GM12864 (cell line): ENCODE data around the gene TBC1D17.

Experiments
- DNase-seq: peaks from one replicate; pipeline ENCODE4 v3.0.0-alpha.2; 2011; ENCODE audit warnings: low read depth
- H3K4me3 ChIP-seq: 2 replicates; pipeline ENCODE4 v1.5.1; 2011; ENCODE audit warnings: mild to moderate bottlenecking, low read depth, low read length, control low read depth
- TF ChIP-seq, protein P1 (sequence below): IDR thresholded peaks from 2 replicates; pipeline ENCODE4 v1.5.1; 2011; ENCODE audit warnings: low read depth, mild to moderate bottlenecking, moderate library complexity, low read length, control low read depth, inconsistent platforms; ENCODE audit errors: missing control alignments

The TBC1D17 gene

DNA sequence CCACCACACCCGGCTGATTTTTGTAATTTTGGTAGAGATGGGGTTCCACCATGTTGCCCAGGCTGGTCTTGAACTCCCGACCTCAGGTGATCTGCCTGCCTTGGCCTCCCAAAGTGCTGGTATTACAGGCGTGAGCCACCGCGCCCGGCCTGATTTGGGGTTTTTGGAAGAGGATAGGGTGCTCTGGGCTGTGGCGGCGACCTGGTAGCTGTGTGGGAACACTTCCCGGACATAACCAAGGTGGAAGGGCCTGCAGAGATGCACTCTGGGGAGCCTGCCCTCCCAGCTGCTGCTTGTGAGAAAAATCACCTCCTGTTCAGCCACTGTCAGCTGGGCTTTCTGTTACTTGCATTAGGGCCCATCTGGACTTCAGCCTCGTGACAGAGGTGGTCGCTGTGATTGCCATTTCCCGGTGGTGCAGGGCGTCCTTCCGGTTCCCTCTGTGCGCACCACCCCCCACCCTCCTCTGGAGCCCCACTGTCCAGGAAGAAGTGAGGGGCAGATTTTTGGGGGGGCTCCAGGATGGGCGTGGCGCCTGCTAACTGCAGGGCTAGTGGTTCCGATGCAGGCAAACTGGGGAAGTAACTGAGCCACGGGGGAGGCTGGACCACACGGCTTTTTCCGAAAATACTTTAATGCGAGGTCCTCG is 11.7 kb downstream of the TBC1D17 start:
- DNase-seq: no peak
- TF ChIP-seq, protein P1, sequence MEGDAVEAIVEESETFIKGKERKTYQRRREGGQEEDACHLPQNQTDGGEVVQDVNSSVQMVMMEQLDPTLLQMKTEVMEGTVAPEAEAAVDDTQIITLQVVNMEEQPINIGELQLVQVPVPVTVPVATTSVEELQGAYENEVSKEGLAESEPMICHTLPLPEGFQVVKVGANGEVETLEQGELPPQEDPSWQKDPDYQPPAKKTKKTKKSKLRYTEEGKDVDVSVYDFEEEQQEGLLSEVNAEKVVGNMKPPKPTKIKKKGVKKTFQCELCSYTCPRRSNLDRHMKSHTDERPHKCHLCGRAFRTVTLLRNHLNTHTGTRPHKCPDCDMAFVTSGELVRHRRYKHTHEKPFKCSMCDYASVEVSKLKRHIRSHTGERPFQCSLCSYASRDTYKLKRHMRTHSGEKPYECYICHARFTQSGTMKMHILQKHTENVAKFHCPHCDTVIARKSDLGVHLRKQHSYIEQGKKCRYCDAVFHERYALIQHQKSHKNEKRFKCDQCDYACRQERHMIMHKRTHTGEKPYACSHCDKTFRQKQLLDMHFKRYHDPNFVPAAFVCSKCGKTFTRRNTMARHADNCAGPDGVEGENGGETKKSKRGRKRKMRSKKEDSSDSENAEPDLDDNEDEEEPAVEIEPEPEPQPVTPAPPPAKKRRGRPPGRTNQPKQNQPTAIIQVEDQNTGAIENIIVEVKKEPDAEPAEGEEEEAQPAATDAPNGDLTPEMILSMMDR: no peak
- H3K4me3 ChIP-seq: no peak overlapping the region; the same call in 1 of the 2 replicates

DNA sequence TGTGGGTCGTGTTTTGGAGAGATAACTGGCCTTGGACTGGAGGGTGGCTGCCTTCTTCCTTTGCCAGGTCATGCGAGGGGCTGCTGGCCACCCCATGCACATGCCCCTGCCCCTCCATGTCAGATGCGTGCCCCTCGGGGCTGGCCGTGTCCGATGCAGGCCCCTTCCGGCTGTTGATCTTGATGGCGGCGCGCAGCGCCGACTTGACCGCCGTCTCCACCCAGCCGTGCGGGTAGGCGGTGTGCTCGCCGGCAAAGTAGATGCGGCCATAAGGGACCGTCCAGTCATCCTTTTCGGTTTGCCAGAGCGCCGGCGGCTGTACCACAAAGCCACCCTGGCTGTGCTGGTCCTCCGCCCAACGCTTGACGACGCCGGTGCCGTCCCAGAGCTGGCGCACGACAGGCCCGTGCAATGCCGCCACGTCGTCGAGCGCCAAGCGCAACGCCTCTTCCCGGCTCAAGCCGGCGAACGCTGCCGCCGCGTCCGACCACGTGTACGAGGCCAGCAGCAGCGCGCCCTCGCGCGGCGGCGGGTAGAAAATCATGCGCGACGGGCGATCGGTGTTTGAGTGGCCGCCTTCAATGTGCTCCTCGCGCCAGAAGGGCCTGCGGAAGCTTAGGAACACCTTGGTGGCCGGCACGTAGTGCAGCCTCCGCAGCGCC is 12.3 kb downstream of the TBC1D17 start:
- no peak for DNase-seq
- H3K4me3 ChIP-seq: peak overlapping the region; percentile 36
- TF ChIP-seq, protein P1: peak; percentile 81

DNA sequence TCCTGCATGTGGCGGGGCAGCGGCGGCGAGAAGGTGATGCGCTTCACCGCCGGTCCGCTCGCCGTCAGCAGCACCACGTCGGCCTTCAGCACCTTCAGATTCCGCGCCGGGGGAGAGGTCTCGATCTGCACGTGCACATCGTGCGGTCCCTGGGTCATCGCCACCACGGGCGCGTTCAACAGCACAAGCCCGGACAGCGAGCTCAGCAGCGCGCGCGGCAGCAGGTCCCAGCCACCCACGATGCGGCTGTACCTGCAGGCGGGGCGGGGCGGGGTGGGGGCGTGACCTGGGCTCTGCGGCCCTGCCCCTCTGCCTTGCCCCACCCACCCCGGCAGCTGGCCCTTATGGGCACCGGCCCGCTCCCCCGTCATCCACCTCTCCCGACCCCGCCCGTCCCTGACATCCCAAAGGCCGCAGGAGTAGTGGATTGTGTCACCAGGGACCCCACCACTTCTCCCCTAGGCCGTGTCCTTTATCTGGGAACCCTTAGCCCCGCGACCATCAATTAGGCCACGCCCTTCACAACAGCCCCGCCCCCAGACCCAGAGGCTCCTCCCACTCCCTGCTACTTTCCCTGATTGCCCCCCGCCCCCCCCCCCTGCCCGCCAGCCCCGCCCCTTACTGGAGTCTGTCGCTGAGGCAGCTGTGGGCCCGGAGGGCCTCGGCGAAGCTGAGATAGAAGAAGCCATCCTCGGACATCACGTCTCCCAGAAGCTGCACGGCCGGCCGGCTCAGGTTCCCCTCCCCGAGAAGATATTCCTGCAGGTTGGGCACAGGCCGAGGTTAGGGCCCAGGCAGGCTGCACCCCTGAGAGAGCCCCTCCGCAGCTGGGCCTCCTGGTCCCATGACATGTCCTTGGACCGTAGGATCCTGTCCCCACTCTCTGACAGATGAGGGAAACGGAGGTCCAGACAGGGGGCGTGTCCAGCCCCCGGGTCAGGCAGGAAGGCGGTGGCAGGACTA is 13.1 kb downstream of the TBC1D17 start:
- TF ChIP-seq, protein P1: no peak
- DNase-seq: no peak
- H3K4me3 ChIP-seq: peak overlapping the region; percentile 36

DNA sequence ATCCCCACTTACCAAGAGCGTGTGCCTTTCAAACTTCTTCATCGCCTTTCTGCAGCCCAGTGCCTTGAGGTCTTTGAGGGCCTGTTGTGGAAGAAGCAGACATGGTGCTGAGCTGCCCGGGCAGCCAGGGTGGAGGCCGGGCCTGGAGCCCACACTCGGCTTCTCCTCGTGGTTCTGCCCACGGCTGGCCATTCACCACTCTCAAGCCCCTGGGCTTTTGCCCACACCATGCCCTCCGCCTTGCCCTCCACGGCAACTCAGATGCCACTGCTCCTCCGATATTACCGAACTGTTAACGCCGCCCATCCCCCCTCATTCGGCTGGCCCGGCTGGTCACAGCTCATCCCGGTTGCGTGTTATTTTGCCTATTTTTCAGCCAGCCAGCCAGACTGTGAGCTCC is 13.9 kb downstream of the TBC1D17 start:
- no peak overlapping the region; the same call in 1 of the 2 replicates for H3K4me3 ChIP-seq
- DNase-seq: no peak
- TF ChIP-seq, protein P1: no peak

DNA sequence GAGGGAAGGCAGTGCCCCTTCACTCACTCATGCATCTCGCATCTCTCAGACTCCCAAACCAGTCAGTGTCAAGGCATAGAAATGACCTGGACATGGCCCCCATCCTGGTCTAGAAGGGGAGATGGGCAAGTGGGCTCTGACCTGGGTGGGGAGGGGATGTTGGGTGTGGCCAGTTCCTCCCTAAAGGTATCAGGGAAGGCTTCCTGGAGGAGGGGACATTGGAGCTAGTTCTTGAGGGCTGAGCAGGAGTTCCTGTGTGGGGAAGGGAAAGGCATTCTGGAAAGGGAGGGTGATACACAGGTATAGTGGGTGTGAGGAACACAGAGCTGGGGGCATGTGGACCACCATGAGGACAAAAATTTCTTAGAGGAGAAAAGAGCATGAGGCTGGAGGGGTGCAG is 15.2 kb downstream of the TBC1D17 start:
- no peak for DNase-seq
- TF ChIP-seq, protein P1: no peak
- peak overlapping the region; percentile 36; the same call in 1 of the 2 replicates for H3K4me3 ChIP-seq

DNA sequence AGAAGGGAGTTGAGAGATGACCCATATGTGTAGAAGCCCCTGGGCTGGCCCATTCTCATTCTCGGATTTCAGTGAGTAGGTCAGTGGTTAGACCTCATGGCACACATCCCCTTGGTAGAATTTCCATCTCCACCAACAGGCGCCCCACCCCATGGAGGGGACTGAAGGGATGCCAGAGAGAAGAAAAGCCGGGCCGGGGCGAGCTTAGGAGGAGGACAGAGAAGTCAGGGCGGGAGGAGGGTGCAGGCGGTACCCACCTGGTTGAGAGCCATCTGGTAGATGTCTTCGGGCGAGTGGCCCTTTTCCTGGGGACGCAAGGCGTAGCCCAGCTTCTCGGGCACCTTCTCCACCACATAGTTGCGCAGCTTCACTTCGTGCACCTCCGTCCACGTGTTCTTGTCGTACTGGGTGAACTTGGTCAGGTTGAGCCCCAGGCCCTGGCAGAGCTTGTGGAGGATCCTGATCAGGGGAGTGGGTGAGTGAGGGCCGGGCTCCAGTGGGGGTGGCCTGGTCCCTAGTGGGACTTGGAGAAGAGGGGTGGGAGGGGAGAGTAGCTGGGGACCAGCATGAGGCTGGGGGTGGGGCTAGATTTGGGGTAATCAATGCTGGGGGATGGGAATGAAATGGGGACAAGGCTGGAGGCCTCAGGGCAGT is 16.6 kb downstream of the TBC1D17 start:
- TF ChIP-seq, protein P1: no peak
- peak overlapping the region; percentile 59 for H3K4me3 ChIP-seq
- DNase-seq: no peak
